HG02759 (cell line): ENCODE data around the gene TXNL4A.
"Not testable (repeated sequence)": the region's sequence is repeated elsewhere in the genome, so short reads cannot be mapped to it uniquely, and the experiment has no call there.

Source experiments
- ATAC-seq: cut with Tn5 transposase; IDR thresholded peaks from one replicate; pipeline ENCODE4 v1.9.1; 2021; ENCODE audit warnings: mild to moderate bottlenecking, moderate library complexity; ENCODE audit not compliant: unreplicated experiment

The TXNL4A gene

DNA sequence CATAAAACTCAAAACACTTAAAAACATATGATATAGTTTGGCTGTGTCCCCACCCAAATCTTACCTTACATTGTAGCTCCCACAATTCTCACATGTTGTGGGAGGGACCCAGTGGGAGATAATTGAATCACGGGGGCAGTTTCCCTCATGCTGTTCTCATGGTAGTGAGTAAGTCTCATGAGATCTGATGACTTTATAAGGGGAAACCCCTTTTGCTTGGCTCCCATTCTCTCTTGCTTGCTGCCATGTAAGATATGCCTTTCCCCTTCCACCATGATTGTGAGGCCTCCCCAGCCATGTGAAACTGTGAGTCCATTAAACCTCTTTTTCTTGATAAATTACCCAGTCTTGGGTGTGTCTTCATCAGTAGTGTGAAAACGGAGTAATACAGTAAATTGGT, 11.3 kb upstream of the TXNL4A start:
- not testable (repeated sequence) for ATAC-seq

GRCh38 chr18:79991494-79991893, 3.1 kb upstream of the TXNL4A start:
- ATAC-seq = no peak

- ATAC-seq = no peak
These were observed 783 bp upstream of the TXNL4A start for GRCh38 chr18:79989195-79989497.

DNA sequence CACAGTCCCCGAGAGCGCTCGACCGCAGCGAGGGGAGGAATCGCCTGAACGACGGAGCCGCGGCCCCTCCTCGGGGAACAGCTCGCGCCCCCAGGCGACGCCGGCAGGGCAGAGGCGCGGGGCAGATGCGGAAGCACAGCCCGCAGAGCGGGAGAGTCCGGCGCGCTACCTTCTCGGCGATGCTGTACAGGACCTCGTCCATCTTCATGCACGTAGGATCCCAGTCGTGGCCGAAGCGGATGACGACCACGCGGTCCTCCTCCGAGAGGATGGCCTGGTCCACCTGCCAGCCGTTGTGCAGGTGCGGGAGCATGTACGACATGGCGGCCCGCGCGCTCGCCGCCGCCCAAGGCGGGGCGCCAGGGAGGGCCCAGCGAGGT, 302 bp downstream of the TXNL4A start:
- ATAC-seq = peak; percentile 68

- no peak for ATAC-seq
These were observed 797 bp downstream of the TXNL4A start for GRCh38 chr18:79987566-79987965.

- ATAC-seq = no peak
These were observed 1.6 kb downstream of the TXNL4A start for GRCh38 chr18:79986726-79987125.

DNA sequence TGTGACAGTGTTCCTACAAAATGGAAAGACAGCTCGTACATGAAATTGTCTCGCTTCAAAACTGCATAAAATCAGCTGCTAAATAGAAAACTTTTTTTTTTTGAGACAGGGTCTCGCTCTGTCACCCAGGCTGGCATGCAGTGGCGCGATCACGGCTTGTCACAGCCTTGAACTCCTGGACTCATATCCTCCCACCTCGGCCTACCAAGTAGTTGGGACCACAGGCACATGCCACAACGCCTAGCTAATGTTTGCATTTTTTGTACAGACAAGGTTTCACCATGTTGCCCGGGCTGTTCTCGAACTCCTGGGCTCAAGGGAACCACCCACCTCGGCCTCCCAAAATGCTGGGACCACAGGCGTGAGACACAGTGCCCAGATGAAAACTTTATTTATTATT, 3.2 kb downstream of the TXNL4A start:
- no peak for ATAC-seq

GRCh38 chr18:79983793-79984192, 4.6 kb downstream of the TXNL4A start:
- ATAC-seq = no peak

DNA sequence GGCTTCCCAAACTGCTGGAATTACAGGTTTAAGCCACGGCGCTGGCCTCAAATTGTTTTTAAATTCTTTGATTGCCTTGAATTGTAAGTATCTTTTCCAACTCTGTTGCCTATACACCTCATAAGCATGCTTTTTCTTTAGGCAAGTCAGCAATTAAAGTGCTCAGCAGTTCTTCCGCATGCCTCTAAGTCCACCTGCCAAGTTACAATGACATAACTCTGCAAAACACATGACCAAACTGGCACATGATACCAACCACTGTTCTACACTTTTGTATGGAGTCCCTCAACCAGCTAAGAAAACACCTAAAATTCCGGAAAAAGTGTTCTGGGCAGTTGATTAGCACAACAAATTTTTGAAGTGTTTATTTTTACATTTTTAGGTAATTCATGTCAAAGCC, 5.1 kb downstream of the TXNL4A start:
- no peak for ATAC-seq

DNA sequence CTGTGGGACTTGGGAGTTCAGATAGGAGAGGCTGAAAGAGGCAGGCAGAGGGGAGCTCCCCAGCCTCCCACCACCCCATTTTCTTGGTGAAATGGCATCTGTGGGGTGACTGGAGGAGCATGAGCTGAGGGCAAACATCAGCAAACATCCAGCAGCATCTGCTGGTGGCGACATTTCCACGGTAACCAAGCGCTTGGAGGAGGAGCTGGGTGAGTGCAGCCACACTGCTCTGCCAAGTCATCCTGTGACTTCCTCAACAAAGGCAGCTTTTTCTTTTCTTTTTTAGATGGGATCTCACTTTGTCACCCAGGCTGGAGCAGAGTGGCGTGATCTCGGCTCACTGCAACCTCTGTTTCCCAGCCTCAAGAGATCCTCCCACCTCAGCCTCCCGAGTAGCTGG, 5.6 kb downstream of the TXNL4A start:
- no peak for ATAC-seq

DNA sequence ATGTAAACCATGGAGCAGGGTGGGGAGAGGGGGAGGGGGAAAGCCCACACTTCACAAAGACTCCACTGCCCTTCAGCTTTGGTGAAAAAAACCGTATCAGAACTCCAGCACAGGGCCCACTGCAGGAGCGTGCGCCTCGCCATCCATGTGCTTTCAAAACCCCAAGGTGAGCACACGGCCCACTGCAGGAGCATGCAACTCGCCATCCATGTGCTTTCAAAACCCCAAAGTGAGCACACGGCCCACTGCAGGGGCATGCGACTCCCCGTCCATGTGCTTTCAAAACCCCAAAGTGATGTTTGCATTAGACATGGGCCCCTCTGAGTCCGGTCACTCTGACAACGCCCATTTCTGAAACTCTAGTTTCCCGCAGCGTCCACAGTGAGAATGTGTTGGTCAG, 7.8 kb downstream of the TXNL4A start:
- no peak for ATAC-seq

GRCh38 chr18:79979843-79980242, 8.5 kb downstream of the TXNL4A start:
- no peak for ATAC-seq

- no peak for ATAC-seq
These were observed 12.2 kb downstream of the TXNL4A start for GRCh38 chr18:79975985-79976680.

GRCh38 chr18:79975043-79975442, 13.3 kb downstream of the TXNL4A start:
- no peak for ATAC-seq

DNA sequence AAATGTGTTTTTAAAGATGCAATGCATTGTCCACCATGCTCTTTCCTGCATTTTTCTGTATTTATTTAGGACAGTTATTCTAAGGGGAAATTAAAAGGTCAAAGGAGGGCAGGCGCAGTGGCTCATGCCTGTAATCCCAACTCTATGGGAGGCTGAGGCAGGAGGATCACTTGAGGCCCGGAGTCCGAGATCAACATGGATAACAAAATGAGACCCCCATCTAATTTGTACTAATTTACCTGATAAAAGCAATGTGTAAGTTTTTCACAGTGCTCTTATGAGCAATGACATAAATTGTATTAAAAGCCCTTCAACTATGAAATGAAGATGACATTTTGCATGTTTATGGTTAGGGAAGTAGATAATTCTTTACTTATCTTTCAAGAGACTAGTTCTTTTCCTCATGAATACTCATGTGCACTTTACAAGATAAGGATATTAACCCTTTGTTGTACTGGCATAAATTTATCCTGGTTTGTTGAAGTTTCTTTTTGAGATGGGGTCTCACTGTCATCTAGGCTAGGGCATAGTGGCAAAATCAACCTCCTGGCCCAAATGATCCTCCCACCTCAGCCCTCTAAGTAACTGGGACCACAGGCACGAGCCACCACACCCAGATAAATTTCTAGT, 14.2 kb downstream of the TXNL4A start:
- ATAC-seq = no peak

DNA sequence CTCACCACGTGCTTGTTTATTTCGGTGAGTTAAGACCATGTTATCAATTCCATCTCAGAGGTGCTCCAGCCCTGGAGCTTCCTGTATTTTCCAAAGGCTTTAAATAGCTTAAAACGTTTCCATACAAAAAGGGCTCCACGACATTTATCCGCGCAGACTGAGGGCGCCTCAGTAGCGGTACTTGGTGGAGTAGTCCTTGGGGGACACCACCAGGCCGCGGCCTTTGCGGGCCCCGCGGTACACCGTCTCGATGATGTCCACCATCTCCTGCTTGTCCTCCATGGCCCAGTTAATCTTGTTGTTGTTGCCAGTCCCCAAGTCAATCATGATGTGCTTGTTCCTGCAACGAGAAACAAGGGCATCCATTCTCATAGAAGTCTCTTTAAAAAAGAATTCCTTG, 14.8 kb downstream of the TXNL4A start:
- ATAC-seq = no peak

DNA sequence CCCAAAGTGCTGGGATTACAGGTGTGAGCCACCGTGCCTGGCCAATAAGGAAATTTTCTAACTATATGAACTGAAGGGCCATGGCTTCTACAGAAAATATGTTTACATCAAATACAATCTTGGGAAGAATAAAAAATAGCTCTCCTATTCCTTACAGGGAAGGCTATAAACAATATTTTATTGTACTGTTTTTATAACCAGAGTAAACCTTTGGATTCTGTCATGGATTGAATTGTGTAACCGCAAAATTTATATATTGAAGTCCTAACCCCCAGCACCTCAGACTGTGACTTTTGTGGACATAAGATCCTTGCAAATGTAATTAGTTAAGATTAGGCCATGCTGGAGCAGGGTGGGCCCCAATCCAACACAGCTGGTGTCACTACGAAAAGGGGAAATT, 15.6 kb downstream of the TXNL4A start:
- ATAC-seq = no peak

DNA sequence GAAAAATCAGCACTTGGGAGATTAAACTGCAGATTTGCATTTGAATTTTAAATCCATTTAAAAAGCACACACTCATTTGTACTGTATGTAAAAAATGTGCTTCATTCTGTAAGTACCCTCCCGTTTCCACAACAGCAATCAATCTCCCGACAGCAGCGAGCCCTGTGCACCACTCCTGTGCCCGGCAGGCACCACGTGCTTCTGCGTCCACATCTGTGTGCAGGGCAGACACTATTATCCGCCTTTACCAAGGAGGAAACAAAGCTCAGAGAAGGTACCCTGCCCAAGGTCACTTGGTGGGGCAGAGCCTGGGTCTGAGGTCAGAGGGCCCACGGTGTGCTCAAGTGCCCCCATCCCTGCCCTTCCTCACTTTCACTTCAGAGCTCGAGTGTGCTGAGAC, 16.4 kb downstream of the TXNL4A start:
- ATAC-seq = no peak

DNA sequence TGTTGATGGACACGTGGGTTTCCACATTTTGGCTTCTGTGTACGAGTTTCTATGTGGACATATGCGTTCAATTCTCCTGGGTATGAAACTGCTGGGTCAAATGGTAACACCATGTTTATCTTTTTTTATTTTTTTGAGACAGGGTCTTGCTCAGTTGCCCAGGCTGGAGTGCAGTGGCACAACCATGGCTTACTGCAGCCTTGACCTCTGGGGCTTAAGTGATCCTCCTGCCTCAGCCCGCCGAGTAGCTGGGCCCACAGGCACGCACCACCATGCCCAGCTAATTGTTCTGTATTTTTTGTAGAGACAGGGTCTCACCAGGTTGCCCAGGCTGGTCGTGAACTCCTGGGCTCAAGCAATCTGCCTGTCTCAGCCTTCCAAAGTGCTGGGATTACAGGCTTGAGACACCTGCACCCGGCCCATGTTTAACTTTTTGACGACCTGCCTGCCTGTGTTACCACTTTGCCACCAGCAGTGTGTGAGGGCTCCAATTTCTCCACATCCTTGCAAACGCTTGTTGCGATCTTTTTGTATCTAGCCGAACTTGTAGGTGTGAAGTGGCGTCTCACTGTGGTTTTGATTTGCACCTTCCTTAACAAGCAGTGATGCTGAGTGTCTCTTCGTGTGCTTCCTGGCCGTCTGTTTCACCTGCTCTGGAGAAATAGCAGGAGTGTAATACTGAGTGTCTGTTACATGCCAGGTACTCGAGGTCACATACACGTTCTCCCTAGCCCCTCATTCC, 17.0 kb downstream of the TXNL4A start:
- ATAC-seq = no peak

DNA sequence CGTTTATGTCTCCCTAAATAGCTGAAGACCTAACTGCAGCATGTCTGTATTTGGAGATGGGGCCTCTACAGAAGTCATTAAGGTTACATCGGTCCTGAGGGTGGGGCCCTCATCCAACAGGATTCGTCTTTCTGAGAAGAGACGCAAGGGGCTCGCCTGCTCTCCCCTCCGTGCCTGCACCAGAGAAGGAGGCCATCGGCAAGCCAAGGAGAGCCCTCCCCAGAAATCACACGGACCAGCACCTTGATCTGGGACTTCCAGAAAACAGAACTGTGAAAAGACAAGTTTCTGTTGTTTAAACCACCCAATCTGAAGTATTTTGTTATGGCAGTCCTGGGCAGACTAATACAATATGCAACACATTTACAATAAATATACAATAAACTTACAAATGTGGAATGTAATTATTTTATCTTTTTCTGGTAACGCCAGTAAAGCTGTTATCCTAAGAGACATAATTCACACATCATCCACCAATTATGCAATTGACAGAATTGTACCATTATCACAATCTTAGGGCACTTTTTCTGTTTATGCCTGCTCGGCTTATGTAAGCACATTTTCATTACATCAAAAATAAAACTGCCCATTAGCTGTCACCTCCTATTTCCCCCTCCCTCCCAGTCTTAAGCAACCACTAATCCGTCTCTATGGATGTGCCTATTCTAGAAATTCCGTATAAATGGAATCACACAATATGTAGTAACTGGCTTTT, 17.8 kb downstream of the TXNL4A start:
- no peak for ATAC-seq

DNA sequence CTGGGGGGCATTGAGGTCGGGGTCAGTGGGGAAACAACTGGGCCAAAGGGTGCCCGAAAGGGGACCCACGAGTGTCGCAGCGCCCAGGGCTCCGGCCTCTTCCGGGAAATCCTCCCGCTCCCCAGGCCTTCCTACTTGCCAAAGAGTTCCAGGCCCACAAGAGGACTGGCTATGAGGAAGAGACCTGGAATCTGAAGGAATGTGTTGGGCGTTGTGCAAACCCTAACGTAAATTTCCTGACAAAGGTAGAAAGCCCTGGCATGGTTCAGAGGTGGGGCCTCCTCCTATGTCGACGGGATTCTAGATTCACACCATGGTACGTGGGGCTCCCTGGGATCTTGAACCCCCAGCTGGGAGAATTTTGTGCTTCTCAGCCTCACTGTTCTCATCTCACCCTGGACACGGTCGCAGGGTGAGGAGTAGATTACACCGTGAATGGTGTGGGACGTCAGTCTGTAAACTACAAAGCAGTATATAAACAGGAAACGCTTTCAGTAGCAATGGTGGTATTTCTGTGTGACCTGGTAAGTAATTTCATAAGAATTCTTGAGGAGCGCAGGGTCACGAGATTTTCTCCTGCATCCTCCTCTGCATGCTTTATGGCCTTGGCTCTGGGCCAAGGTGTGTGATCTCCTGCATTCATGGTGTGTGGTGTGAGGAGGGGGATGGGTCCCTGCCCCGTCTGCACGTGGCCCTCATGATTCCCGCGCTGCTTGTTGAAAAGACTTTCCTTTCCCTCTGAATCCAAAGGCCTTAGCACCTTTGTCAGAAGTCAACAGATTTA, 23.1 kb downstream of the TXNL4A start:
- no peak for ATAC-seq
